Prostate gland (tissue), 2 donors: ENCODE measurements around the gene ERCC4.

ENCODE experiments used
- POLR2A ChIP-seq: fragments of 450-650 bp; IDR thresholded peaks from one replicate; pipeline ENCODE4 v1.6.1; 2016; ENCODE audit warnings: antibody characterized with exemption, mild to moderate bottlenecking
- POLR2AphosphoS5 ChIP-seq: sonication (generic); formaldehyde crosslinking; IDR thresholded peaks from one replicate; pipeline ENCODE4 v1.6.1; 2017; ENCODE audit warnings: antibody characterized with exemption
- TF ChIP-seq, protein P1 (sequence below), 4 experiments: fragments of 200-600 bp in 2 of 4; fragments of 450-650 bp in 2 of 4; sonication (generic) in 2 of 4; IDR thresholded peaks; 1 replicate in 3 of 4; 2 replicates in 1 of 4; pipeline ENCODE4 v1.5.1; 2016 to 2019; ENCODE audit warnings: antibody characterized with exemption in 4 of 4, mild to moderate bottlenecking in 2 of 4, moderate library complexity in 2 of 4

DNA sequence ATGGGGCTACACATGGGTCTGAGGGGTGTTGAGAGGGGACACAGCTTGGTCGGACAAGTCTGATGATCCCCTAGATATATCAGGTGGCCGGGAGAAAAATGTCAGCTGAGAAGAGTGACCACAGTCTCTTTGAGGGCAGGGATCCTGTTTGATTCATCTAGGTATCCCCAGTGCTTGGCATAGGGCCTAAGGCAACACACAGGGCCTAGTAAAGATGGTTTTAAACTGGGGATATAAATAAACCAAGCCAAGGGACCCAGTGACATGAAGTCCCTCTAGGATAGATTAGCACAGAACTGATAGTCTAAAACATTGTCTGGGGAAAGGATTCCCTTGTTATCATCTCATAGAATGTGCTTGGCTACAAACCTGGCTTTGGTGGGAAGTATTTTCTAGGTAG, 1.4 kb downstream of the ERCC4 start:
- TF ChIP-seq, protein P1, sequence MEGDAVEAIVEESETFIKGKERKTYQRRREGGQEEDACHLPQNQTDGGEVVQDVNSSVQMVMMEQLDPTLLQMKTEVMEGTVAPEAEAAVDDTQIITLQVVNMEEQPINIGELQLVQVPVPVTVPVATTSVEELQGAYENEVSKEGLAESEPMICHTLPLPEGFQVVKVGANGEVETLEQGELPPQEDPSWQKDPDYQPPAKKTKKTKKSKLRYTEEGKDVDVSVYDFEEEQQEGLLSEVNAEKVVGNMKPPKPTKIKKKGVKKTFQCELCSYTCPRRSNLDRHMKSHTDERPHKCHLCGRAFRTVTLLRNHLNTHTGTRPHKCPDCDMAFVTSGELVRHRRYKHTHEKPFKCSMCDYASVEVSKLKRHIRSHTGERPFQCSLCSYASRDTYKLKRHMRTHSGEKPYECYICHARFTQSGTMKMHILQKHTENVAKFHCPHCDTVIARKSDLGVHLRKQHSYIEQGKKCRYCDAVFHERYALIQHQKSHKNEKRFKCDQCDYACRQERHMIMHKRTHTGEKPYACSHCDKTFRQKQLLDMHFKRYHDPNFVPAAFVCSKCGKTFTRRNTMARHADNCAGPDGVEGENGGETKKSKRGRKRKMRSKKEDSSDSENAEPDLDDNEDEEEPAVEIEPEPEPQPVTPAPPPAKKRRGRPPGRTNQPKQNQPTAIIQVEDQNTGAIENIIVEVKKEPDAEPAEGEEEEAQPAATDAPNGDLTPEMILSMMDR (IDR thresholded peaks at IDR 0.05): no peak
- TF ChIP-seq POLR2A (no peak), POLR2AphosphoS5 (no peak)
